ENCODE measurements around the gene CENPP. TPM values are rescaled to one million over a fixed set of nuclear protein-coding genes. Genes with fewer than 3 reads are reported as not detected.

CENPP gene
- total RNA-seq, 4 donors from 2014 or later = 1.5 to 11.6 (median 5.5) TPM

GRCh38 chr9:92561374-92562330, 235.9 kb downstream of the CENPP start:
- intact Hi-C loops (cut with DNase I) = no loop called here
- WGBS, 2 donors = 71 to 82% methylated on average over 5 of the region's 5 CpGs
- DNase-seq = no peak
- H3K27ac ChIP-seq = no peak overlapping the region
- H3K36me3 ChIP-seq = no peaks in the 10 kb centered on the region
- H3K4me3 ChIP-seq (replicated peaks in 1 of 3) = no peak overlapping the region
- no peak for TF ChIP-seq CTCF (IDR thresholded peaks at IDR 0.05)
- no peak for TF ChIP-seq POLR2A (IDR thresholded peaks at IDR 0.05)
- peaks cover 0 to 4% of the 10 kb centered on the region in 2 donors for H3K4me1 ChIP-seq
- H3K9me3 ChIP-seq = no peaks in the 10 kb centered on the region
- no peaks in the 10 kb centered on the region for H3K27me3 ChIP-seq

- Histone ChIP-seq H3K27me3 (no peaks in the 10 kb centered on the region), H3K9me3 (no peaks in the 10 kb centered on the region), H3K4me3 (replicated peaks in 1 of 3) (no peak overlapping the region), H3K27ac (no peak overlapping the region), H3K36me3 (no peaks in the 10 kb centered on the region), H3K4me1 (peaks cover 0 to 4% of the 10 kb centered on the region in 2 donors)
- intact Hi-C loops (cut with DNase I) = no loop called here
- DNase-seq = no peak
- TF ChIP-seq POLR2A (IDR thresholded peaks at IDR 0.05) (no peak), CTCF (IDR thresholded peaks at IDR 0.05) (no peak)
- 82 to 83% methylated on average over 5 of the region's 5 CpGs for WGBS, 2 donors
Measured at GRCh38 chr9:92562461-92562967, 236.8 kb downstream of the CENPP start.

DNA sequence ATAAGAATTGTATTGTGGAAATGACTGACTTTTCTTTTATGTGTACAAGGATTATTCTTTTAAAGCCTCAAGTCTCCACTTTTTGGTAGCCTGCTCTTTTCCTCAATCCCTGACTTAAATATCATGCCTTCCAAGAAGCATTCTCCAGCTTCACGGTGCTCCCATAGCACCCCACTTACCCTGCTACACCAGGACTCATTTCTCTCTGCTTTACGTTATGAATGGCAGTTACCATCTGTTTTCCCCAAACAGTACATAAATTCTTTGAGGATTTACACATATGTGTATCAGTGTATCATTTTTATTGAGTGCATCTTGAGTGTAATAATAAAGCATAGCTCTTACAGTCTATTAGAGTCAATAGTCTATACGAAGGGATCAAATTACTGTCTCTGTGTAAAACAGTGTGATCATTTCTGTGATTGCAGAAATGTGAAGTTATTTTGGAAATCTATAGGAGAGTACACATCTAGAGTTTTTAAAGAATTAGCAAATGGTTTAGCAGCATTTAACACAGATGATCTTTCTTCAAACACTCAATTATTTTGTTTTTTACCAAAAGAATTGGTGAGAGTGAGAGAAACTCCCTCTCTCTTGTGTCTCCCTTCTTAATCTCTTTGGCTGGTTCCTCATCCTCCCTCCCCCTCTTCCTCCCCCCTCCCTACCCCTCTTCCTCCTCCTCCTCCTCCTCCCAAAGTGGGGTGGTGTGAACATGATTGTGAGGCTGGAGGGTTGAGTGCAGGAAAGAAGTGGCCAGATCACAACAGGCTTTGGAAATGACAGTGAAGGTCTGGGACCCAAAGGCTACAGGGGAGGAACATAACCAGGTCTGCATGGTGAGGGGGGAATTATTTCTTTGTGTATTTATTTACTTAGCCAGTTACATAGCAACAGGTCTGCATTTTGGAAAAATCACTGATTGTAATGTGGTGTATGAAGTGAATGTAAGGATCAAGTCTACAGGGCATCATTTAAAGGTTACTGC, 237.7 kb downstream of the CENPP start:
- no peak overlapping the region for H3K27ac ChIP-seq
- no peak overlapping the region for H3K4me3 ChIP-seq (replicated peaks in 1 of 3)
- no peaks in the 10 kb centered on the region for H3K27me3 ChIP-seq
- intact Hi-C loops (cut with DNase I) = no loop called here
- peaks cover 0 to 4% of the 10 kb centered on the region in 2 donors for H3K4me1 ChIP-seq
- DNase-seq = no peak
- no peaks in the 10 kb centered on the region for H3K36me3 ChIP-seq
- H3K9me3 ChIP-seq = no peaks in the 10 kb centered on the region
- no peak for TF ChIP-seq POLR2A (IDR thresholded peaks at IDR 0.05)
- TF ChIP-seq CTCF (IDR thresholded peaks at IDR 0.05) = no peak
- WGBS, 2 donors = 81 to 82% methylated on average over 3 of the region's 3 CpGs

DNA sequence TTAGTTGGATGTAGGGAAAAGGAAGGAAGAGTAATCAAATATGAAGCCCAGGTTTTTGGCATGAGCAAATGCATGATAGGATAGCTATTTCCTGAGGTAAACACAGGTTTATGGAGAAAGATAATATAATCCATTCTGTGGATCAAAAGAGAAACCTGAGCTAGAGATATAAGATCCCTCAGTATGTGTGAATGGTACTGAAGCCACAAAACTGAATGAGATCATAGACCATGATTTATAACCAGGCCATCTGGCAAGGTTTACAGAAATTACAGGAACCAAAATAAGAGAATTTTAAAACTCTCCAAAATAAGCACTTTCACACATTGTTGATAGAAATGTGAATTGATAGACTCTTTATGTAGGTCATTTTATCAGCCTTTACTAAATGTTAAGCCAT, 238.8 kb downstream of the CENPP start:
- Histone ChIP-seq H3K27me3 (no peaks in the 10 kb centered on the region), H3K27ac (no peak overlapping the region), H3K4me3 (replicated peaks in 1 of 3) (no peak overlapping the region), H3K9me3 (no peaks in the 10 kb centered on the region), H3K4me1 (peaks cover 0 to 4% of the 10 kb centered on the region in 2 donors), H3K36me3 (no peaks in the 10 kb centered on the region)
- intact Hi-C loops (cut with DNase I) = no loop called here
- DNase-seq = no peak
- TF ChIP-seq CTCF (IDR thresholded peaks at IDR 0.05) (no peak), POLR2A (IDR thresholded peaks at IDR 0.05) (no peak)

Data from thyroid gland (tissue), 4 donors.